Measurements from ENCODE around the gene DCC.
A peak's percentile ranks its signal among the peaks of the same experiment; 100 is the strongest.

DCC gene

GRCh38 chr18:53254265-53254664 is 914.3 kb downstream of the DCC start:
- no peak for DNase-seq

- DNase-seq = peak; percentile 19
Observed at GRCh38 chr18:53261241-53261640, 921.2 kb downstream of the DCC start.

- no peak for DNase-seq
Observed at GRCh38 chr18:53266850-53267249, 926.9 kb downstream of the DCC start.

- no peak for DNase-seq
Observed at GRCh38 chr18:53268455-53268854, 928.5 kb downstream of the DCC start.

GRCh38 chr18:53281406-53281805 is 941.4 kb downstream of the DCC start:
- no peak for DNase-seq

GRCh38 chr18:53283708-53284107 is 943.7 kb downstream of the DCC start:
- DNase-seq = no peak

GRCh38 chr18:53305461-53305860 is 965.5 kb downstream of the DCC start:
- DNase-seq = peak; percentile 38

- DNase-seq = no peak
Observed at GRCh38 chr18:53319628-53320027, 979.6 kb downstream of the DCC start.

- DNase-seq = no peak
Observed at GRCh38 chr18:53322163-53322562, 982.2 kb downstream of the DCC start.

GRCh38 chr18:53324353-53324752 is 984.4 kb downstream of the DCC start:
- no peak for DNase-seq

- peak; percentile 94 for DNase-seq
Observed at GRCh38 chr18:53360501-53361443, 1020.8 kb downstream of the DCC start.

GRCh38 chr18:53375621-53376020 is 1035.6 kb downstream of the DCC start:
- peak; percentile 94 for DNase-seq

- peak; percentile 86 for DNase-seq
Observed at GRCh38 chr18:53380063-53380639, 1040.2 kb downstream of the DCC start.

- no peak for DNase-seq
Observed at GRCh38 chr18:53382870-53383269, 1042.9 kb downstream of the DCC start.

- no peak for DNase-seq
Observed at GRCh38 chr18:53385889-53386288, 1045.9 kb downstream of the DCC start.

- peak; percentile 34 for DNase-seq
Observed at GRCh38 chr18:53387581-53387980, 1047.6 kb downstream of the DCC start.

GRCh38 chr18:53402670-53403069 is 1062.7 kb downstream of the DCC start:
- DNase-seq = peak; percentile 95

- no peak for DNase-seq
Observed at GRCh38 chr18:53408271-53408670, 1068.3 kb downstream of the DCC start.

- DNase-seq = no peak
Observed at GRCh38 chr18:53411511-53411910, 1071.5 kb downstream of the DCC start.

GRCh38 chr18:53417003-53417402 is 1077.0 kb downstream of the DCC start:
- peak; percentile 71 for DNase-seq

GRCh38 chr18:53421869-53422268 is 1081.9 kb downstream of the DCC start:
- DNase-seq = no peak

- peak; percentile 94 for DNase-seq
Observed at GRCh38 chr18:53422896-53423295, 1082.9 kb downstream of the DCC start.

- peak; percentile 92 for DNase-seq
Observed at GRCh38 chr18:53426666-53427184, 1086.7 kb downstream of the DCC start.

- DNase-seq = peak; percentile 76
Observed at GRCh38 chr18:53441761-53442414, 1101.9 kb downstream of the DCC start.
